Cardiac muscle cell (in vitro differentiated cells and primary cell): Measurements from ENCODE around the gene CNNM4. TPM values are rescaled to one million over a fixed set of nuclear protein-coding genes. Genes with fewer than 3 reads are reported as not detected.
A peak's percentile ranks its signal among the peaks of the same experiment; 100 is the strongest.

ENCODE experiments used
- DNase-seq, 2 donors: peaks; one replicate each; pipeline versions ENCODE4 v3.0.0 to v3.0.0-alpha.2; 2010 to 2017; ENCODE audit warnings: low read depth in 1 of 2, low spot score in 1 of 2
- H3K27ac ChIP-seq: fragments of 200-600 bp; sonication (generic); 2 replicates; pipeline ENCODE4 v1.5.1; 2016
- H3K27me3 ChIP-seq: fragments of 200-600 bp; sonication (generic); 2 replicates; pipeline ENCODE4 v1.6.0; 2016; ENCODE audit warnings: control low read depth
- H3K36me3 ChIP-seq: fragments of 200-600 bp; sonication (generic); 2 replicates; pipeline ENCODE4 v1.5.1; 2016; ENCODE audit warnings: control low read depth
- H3K4me1 ChIP-seq: fragments of 200-600 bp; sonication (generic); 2 replicates; pipeline ENCODE4 v1.8.1; 2017; ENCODE audit warnings: low read depth, mild to moderate bottlenecking, mixed run types
- H3K4me3 ChIP-seq: fragments of 200-600 bp; sonication (generic); 2 replicates; pipeline ENCODE4 v1.5.1; 2016; ENCODE audit warnings: mild to moderate bottlenecking
- H3K9me3 ChIP-seq: fragments of 200-600 bp; sonication (generic); 2 replicates; pipeline ENCODE4 v1.5.1; 2017; ENCODE audit warnings: low read depth, mild to moderate bottlenecking, control low read depth
- polyA plus RNA-seq: library from polyadenylated mRNA; unstranded; fragments of >200 nt; fragmentation: Nextera tagmentation; extraction: Ambion mirVana; gene quantifications from 2 replicates; pipeline ENCODE4 v1.2.1, GENCODE V29; 2016
- total RNA-seq: library from RNA; depleted of rRNA; stranded (reverse); fragments of >200 nt; gene quantifications from 2 replicates; pipeline ENCODE4 v1.2.3, GENCODE V29; 2016
- TF ChIP-seq, protein P1 (sequence below): IDR thresholded peaks from 2 replicates; pipeline ENCODE4 v1.5.1; 2012; ENCODE audit warnings: low read depth, mild to moderate bottlenecking, low read length

CNNM4 gene
- total and polyA plus RNA-seq, 2 experiments from 2014 or later = 10.2 to 18.8 TPM

- no peak for DNase-seq
- H3K27ac ChIP-seq = peak overlapping the region; percentile 3
These were observed 98.5 kb downstream of the CNNM4 start for GRCh38 chr2:96859099-96859649.

DNA sequence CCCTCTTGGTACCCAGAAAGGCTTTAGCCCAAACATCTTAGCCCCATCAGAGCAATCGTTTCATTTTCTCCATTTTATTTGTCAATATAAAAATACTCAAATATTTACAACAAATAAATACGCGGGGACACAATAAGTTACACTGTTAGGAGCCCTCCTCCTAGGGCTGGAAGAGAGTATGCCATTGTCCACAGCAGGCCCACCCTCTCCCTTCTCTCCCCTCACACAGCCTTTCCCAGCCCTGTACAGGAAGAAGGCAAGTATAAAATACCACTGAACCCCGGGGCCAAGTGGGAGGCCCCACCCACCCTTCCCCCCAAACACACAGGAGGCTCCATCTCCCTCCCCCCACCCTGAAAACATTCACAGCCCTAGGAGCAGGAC lies 99.0 kb downstream of the CNNM4 start:
- Histone ChIP-seq H3K4me3 (no peak overlapping the region), H3K9me3 (no peaks in the 10 kb centered on the region), H3K27me3 (no peaks in the 10 kb centered on the region), H3K4me1 (peaks cover 3% of the 10 kb centered on the region), H3K27ac (no peak overlapping the region), H3K36me3 (peaks cover 38% of the 10 kb centered on the region)
- TF ChIP-seq, protein P1, sequence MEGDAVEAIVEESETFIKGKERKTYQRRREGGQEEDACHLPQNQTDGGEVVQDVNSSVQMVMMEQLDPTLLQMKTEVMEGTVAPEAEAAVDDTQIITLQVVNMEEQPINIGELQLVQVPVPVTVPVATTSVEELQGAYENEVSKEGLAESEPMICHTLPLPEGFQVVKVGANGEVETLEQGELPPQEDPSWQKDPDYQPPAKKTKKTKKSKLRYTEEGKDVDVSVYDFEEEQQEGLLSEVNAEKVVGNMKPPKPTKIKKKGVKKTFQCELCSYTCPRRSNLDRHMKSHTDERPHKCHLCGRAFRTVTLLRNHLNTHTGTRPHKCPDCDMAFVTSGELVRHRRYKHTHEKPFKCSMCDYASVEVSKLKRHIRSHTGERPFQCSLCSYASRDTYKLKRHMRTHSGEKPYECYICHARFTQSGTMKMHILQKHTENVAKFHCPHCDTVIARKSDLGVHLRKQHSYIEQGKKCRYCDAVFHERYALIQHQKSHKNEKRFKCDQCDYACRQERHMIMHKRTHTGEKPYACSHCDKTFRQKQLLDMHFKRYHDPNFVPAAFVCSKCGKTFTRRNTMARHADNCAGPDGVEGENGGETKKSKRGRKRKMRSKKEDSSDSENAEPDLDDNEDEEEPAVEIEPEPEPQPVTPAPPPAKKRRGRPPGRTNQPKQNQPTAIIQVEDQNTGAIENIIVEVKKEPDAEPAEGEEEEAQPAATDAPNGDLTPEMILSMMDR = no peak
- no peak for DNase-seq

More at GRCh38 chr2:96859099-96859649, 98.5 kb downstream of the CNNM4 start:
- TF ChIP-seq, protein P1 = no peak
- no peaks in the 10 kb centered on the region for H3K27me3 ChIP-seq
- H3K4me1 ChIP-seq = peaks cover 3% of the 10 kb centered on the region
- H3K4me3 ChIP-seq = no peak overlapping the region
- no peaks in the 10 kb centered on the region for H3K9me3 ChIP-seq
- peaks cover 33% of the 10 kb centered on the region for H3K36me3 ChIP-seq

DNA sequence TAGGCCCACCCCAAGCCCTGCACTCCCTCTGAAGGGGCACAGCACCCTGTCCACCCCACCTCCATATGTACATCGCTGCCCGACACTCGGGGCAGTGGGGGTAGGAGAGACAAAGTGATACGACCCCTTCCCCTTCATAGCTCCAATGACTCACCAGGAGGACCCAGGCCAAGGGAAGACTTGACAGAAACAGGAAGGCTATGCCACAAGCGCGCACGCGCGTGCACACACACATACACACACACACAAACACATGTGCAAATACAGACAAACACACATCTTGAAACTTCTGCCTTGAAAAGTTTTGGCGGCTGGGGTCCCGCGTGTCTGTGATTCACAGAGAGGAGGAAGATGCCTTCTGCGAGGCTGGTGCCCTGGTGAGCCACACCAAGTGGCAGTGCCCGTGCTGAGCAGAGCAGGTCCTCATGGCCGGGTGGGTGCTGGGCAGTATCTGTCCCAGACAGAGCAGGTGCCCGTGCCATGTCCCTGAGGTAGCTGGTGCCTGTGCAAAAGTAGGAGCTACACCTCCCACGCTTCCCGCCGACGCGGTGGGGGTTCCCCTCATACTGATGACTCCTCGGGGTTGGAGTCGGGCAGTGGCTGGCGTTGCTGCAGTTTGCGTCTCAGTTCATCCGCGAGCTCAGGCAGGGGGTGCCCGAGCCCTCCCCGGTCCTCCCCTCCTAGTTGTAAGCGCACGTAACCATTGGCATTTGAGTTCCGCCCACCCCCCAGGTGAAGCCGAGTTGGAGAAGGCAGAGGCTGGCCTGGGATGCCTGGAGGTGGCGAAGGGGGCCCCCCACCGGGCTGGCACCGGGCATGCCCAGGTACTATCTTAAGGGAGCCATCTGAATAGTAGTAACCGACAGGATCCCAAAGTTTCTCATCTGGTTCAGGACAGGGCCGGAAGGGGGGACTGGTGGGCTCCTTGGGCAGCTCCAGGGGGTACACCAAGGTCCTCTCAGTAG lies 99.6 kb downstream of the CNNM4 start:
- no peak for DNase-seq
- TF ChIP-seq, protein P1 = no peak
- no peaks in the 10 kb centered on the region for H3K27me3 ChIP-seq
- H3K4me1 ChIP-seq = peaks cover 3% of the 10 kb centered on the region
- peaks cover 45% of the 10 kb centered on the region for H3K36me3 ChIP-seq
- H3K9me3 ChIP-seq = no peaks in the 10 kb centered on the region
- H3K27ac ChIP-seq = no peak overlapping the region
- no peak overlapping the region for H3K4me3 ChIP-seq

DNA sequence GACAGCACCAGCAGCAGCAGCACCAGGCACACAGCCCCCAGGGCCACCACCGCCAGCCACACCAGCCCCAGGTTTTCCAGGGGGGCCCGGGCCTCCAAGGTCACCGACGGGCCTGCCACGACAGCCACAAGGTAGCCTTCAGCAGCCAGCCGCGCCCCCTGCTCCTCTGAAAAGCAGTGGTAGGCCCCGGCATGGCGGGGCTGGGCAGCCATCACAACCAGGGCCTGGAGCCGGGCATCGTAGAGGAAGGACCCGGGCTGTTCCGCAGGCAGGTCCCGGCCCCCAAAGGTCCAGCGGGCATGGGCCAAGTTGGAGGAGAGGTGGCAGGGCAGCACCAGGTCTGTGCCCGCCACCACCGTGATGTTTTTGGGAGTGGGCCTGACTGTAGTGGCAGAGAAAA lies 100.4 kb downstream of the CNNM4 start:
- Histone ChIP-seq H3K27ac (no peak overlapping the region), H3K9me3 (no peaks in the 10 kb centered on the region), H3K36me3 (peaks cover 50% of the 10 kb centered on the region), H3K4me1 (peaks cover 3% of the 10 kb centered on the region), H3K4me3 (no peak overlapping the region), H3K27me3 (no peaks in the 10 kb centered on the region)
- no peak for DNase-seq
- TF ChIP-seq, protein P1 = no peak

Other genes starting within 250 kb of the CNNM4 start
- gene ARID5A, start 224.2 kb upstream of the CNNM4 start, total RNA-seq = 7.6 and 8.4 TPM in 2 replicates
- gene ARID5A, start 224.2 kb upstream of the CNNM4 start, polyA plus RNA-seq = 7.8 and 8.3 TPM in 2 replicates
- 56.8 and 59.2 TPM in 2 replicates for gene KANSL3, start 122.6 kb upstream of the CNNM4 start, total RNA-seq
- 40.4 and 41.9 TPM in 2 replicates for gene KANSL3, start 122.6 kb upstream of the CNNM4 start, polyA plus RNA-seq
- gene FER1L5, start 118.1 kb upstream of the CNNM4 start, total RNA-seq = 0.63 and 2.1 TPM in 2 replicates
- 1.9 and 2.6 TPM in 2 replicates for gene FER1L5, start 118.1 kb upstream of the CNNM4 start, polyA plus RNA-seq
- 28.8 and 34.7 TPM in 2 replicates for gene LMAN2L, start 20.8 kb upstream of the CNNM4 start, total RNA-seq
- gene LMAN2L, start 20.8 kb upstream of the CNNM4 start, polyA plus RNA-seq = 51.4 and 64.3 TPM in 2 replicates
- 15.2 and 18.9 TPM in 2 replicates for gene CNNM3, start 55.4 kb downstream of the CNNM4 start, total RNA-seq
- 37.6 and 46.6 TPM in 2 replicates for gene CNNM3, start 55.4 kb downstream of the CNNM4 start, polyA plus RNA-seq
- gene ANKRD23, start 83.1 kb downstream of the CNNM4 start, total RNA-seq = 4.8 and 11.0 TPM in 2 replicates
- 2.5 and 3.3 TPM in 2 replicates for gene ANKRD23, start 83.1 kb downstream of the CNNM4 start, polyA plus RNA-seq
- gene ANKRD39, start 97.1 kb downstream of the CNNM4 start, total RNA-seq = 15.4 and 27.8 TPM in 2 replicates
- 32.1 and 32.3 TPM in 2 replicates for gene ANKRD39, start 97.1 kb downstream of the CNNM4 start, polyA plus RNA-seq
- 45.7 and 53.6 TPM in 2 replicates for gene SEMA4C, start 109.2 kb downstream of the CNNM4 start, total RNA-seq
- gene SEMA4C, start 109.2 kb downstream of the CNNM4 start, polyA plus RNA-seq = 27.9 and 31.1 TPM in 2 replicates
- gene FAM178B, start 225.7 kb downstream of the CNNM4 start, total RNA-seq = 1.3 and 1.4 TPM in 2 replicates
- gene FAM178B, start 225.7 kb downstream of the CNNM4 start, polyA plus RNA-seq = 0.87 and 4.0 TPM in 2 replicates